ENCODE results near the gene GPR143.
"Not testable (repeated sequence)": the region's sequence is repeated elsewhere in the genome, so short reads cannot be mapped to it uniquely, and the experiment has no call there.

The GPR143 gene

GRCh38 chrX:9765737-9766097, at the start of gene GPR143:
Gene GPR143 (minus strand): TSS chrX:9765847. CDS start chrX:9765817, 30 bp downstream.
- no peaks in the 10 kb centered on the region for H3K9me3 ChIP-seq (ENCODE audit: low read length)
- no peaks in the 10 kb centered on the region for H3K27me3 ChIP-seq (ENCODE audit: insufficient read depth, low read length)
- no peaks in the 10 kb centered on the region for H3K36me3 ChIP-seq (ENCODE audit: insufficient read depth, low read length)
- H2AFZ ChIP-seq (ENCODE audit: low read depth, low read length), result no peak within 1 kb of the TSS
- H3K4me1 ChIP-seq (ENCODE audit: insufficient read depth, low read length), result no peaks in the 10 kb centered on the region
- H3K4me3 ChIP-seq (ENCODE audit: low read length), result no peak within 1 kb of the TSS

- not testable (repeated sequence) for H3K36me3 ChIP-seq (ENCODE audit: insufficient read depth, low read length); H2AFZ ChIP-seq (ENCODE audit: low read depth, low read length); H3K27me3 ChIP-seq (ENCODE audit: insufficient read depth, low read length); H3K9me3 ChIP-seq (ENCODE audit: low read length); H3K4me1 ChIP-seq (ENCODE audit: insufficient read depth, low read length); H3K4me3 ChIP-seq (ENCODE audit: low read length)
Observed at GRCh38 chrX:9811086-9811485, 45.4 kb upstream of the GPR143 start.

GRCh38 chrX:9809876-9810275, 44.2 kb upstream of the GPR143 start:
- not testable (repeated sequence) for H3K36me3 ChIP-seq (ENCODE audit: insufficient read depth, low read length); H3K4me3 ChIP-seq (ENCODE audit: low read length); H3K4me1 ChIP-seq (ENCODE audit: insufficient read depth, low read length); H3K9me3 ChIP-seq (ENCODE audit: low read length); H3K27me3 ChIP-seq (ENCODE audit: insufficient read depth, low read length); H2AFZ ChIP-seq (ENCODE audit: low read depth, low read length)

- H3K27me3 ChIP-seq (ENCODE audit: insufficient read depth, low read length), result no peaks in the 10 kb centered on the region
- H3K4me1 ChIP-seq (ENCODE audit: insufficient read depth, low read length), result no peaks in the 10 kb centered on the region
- no peaks in the 10 kb centered on the region for H3K9me3 ChIP-seq (ENCODE audit: low read length)
- H3K4me3 ChIP-seq (ENCODE audit: low read length), result no peak overlapping the region
- H3K36me3 ChIP-seq (ENCODE audit: insufficient read depth, low read length), result no peaks in the 10 kb centered on the region
- H2AFZ ChIP-seq (ENCODE audit: low read depth, low read length), result no peak overlapping the region
Observed at GRCh38 chrX:9807355-9808182, 41.9 kb upstream of the GPR143 start.

- Histone ChIP-seq H3K27me3 (ENCODE audit: insufficient read depth, low read length) (no peaks in the 10 kb centered on the region), H3K36me3 (ENCODE audit: insufficient read depth, low read length) (no peaks in the 10 kb centered on the region), H3K4me1 (ENCODE audit: insufficient read depth, low read length) (no peaks in the 10 kb centered on the region), H3K4me3 (ENCODE audit: low read length) (no peak overlapping the region), H2AFZ (ENCODE audit: low read depth, low read length) (no peak overlapping the region), H3K9me3 (ENCODE audit: low read length) (no peaks in the 10 kb centered on the region)
Observed at GRCh38 chrX:9805956-9806355, 40.3 kb upstream of the GPR143 start.

GRCh38 chrX:9804444-9804843, 38.8 kb upstream of the GPR143 start:
- Histone ChIP-seq H2AFZ (ENCODE audit: low read depth, low read length) (no peak overlapping the region), H3K4me1 (ENCODE audit: insufficient read depth, low read length) (no peaks in the 10 kb centered on the region), H3K9me3 (ENCODE audit: low read length) (peaks cover 4% of the 10 kb centered on the region), H3K36me3 (ENCODE audit: insufficient read depth, low read length) (no peaks in the 10 kb centered on the region), H3K27me3 (ENCODE audit: insufficient read depth, low read length) (no peaks in the 10 kb centered on the region), H3K4me3 (ENCODE audit: low read length) (no peak overlapping the region)

- Histone ChIP-seq H3K27me3 (ENCODE audit: insufficient read depth, low read length) (no peaks in the 10 kb centered on the region), H3K9me3 (ENCODE audit: low read length) (peaks cover 4% of the 10 kb centered on the region), H3K36me3 (ENCODE audit: insufficient read depth, low read length) (no peaks in the 10 kb centered on the region), H3K4me3 (ENCODE audit: low read length) (no peak overlapping the region), H2AFZ (ENCODE audit: low read depth, low read length) (no peak overlapping the region), H3K4me1 (ENCODE audit: insufficient read depth, low read length) (no peaks in the 10 kb centered on the region)
Observed at GRCh38 chrX:9802737-9803136, 37.1 kb upstream of the GPR143 start.

- no peak overlapping the region for H3K4me3 ChIP-seq (ENCODE audit: low read length)
- no peaks in the 10 kb centered on the region for H3K36me3 ChIP-seq (ENCODE audit: insufficient read depth, low read length)
- H3K9me3 ChIP-seq (ENCODE audit: low read length), result peaks cover 4% of the 10 kb centered on the region
- no peak overlapping the region for H2AFZ ChIP-seq (ENCODE audit: low read depth, low read length)
- H3K27me3 ChIP-seq (ENCODE audit: insufficient read depth, low read length), result no peaks in the 10 kb centered on the region
- H3K4me1 ChIP-seq (ENCODE audit: insufficient read depth, low read length), result no peaks in the 10 kb centered on the region
Observed at GRCh38 chrX:9797384-9798360, 32.0 kb upstream of the GPR143 start.

- H3K27me3 ChIP-seq (ENCODE audit: insufficient read depth, low read length), result no peaks in the 10 kb centered on the region
- H3K9me3 ChIP-seq (ENCODE audit: low read length), result no peaks in the 10 kb centered on the region
- H2AFZ ChIP-seq (ENCODE audit: low read depth, low read length), result no peak overlapping the region
- H3K36me3 ChIP-seq (ENCODE audit: insufficient read depth, low read length), result no peaks in the 10 kb centered on the region
- H3K4me3 ChIP-seq (ENCODE audit: low read length), result no peak overlapping the region
- no peaks in the 10 kb centered on the region for H3K4me1 ChIP-seq (ENCODE audit: insufficient read depth, low read length)
Observed at GRCh38 chrX:9794495-9794894, 28.8 kb upstream of the GPR143 start.

GRCh38 chrX:9790866-9791265, 25.2 kb upstream of the GPR143 start:
- no peaks in the 10 kb centered on the region for H3K36me3 ChIP-seq (ENCODE audit: insufficient read depth, low read length)
- H3K4me1 ChIP-seq (ENCODE audit: insufficient read depth, low read length), result no peaks in the 10 kb centered on the region
- H3K27me3 ChIP-seq (ENCODE audit: insufficient read depth, low read length), result no peaks in the 10 kb centered on the region
- H3K9me3 ChIP-seq (ENCODE audit: low read length), result no peaks in the 10 kb centered on the region
- H3K4me3 ChIP-seq (ENCODE audit: low read length), result no peak overlapping the region
- H2AFZ ChIP-seq (ENCODE audit: low read depth, low read length), result no peak overlapping the region

GRCh38 chrX:9789555-9789954, 23.9 kb upstream of the GPR143 start:
- no peak overlapping the region for H3K4me3 ChIP-seq (ENCODE audit: low read length)
- H3K9me3 ChIP-seq (ENCODE audit: low read length), result no peaks in the 10 kb centered on the region
- H3K27me3 ChIP-seq (ENCODE audit: insufficient read depth, low read length), result no peaks in the 10 kb centered on the region
- no peaks in the 10 kb centered on the region for H3K36me3 ChIP-seq (ENCODE audit: insufficient read depth, low read length)
- no peaks in the 10 kb centered on the region for H3K4me1 ChIP-seq (ENCODE audit: insufficient read depth, low read length)
- no peak overlapping the region for H2AFZ ChIP-seq (ENCODE audit: low read depth, low read length)

GRCh38 chrX:9788911-9789310, 23.3 kb upstream of the GPR143 start:
- no peak overlapping the region for H3K4me3 ChIP-seq (ENCODE audit: low read length)
- H3K36me3 ChIP-seq (ENCODE audit: insufficient read depth, low read length), result no peaks in the 10 kb centered on the region
- no peaks in the 10 kb centered on the region for H3K4me1 ChIP-seq (ENCODE audit: insufficient read depth, low read length)
- no peaks in the 10 kb centered on the region for H3K9me3 ChIP-seq (ENCODE audit: low read length)
- H3K27me3 ChIP-seq (ENCODE audit: insufficient read depth, low read length), result no peaks in the 10 kb centered on the region
- no peak overlapping the region for H2AFZ ChIP-seq (ENCODE audit: low read depth, low read length)
